ENCODE results near the gene CHST8. TPM values are rescaled to one million over a fixed set of nuclear protein-coding genes. Genes with fewer than 3 reads are reported as not detected.

The CHST8 gene
- total RNA-seq, 2 donors from 2014 or later: 0.97 to 1.3 TPM

GRCh38 chr19:33745297-33745696, 123.5 kb downstream of the CHST8 start:
- intact Hi-C loops (cut with DNase I): no loop called here
- DNase-seq (ENCODE audit: low spot score): no peak

- intact Hi-C loops (cut with DNase I): no loop called here
- DNase-seq (ENCODE audit: low spot score): no peak
Observed at GRCh38 chr19:33746159-33746558, 124.4 kb downstream of the CHST8 start.

GRCh38 chr19:33747273-33747672, 125.5 kb downstream of the CHST8 start:
- intact Hi-C loops (cut with DNase I): no loop called here
- no peak for DNase-seq (ENCODE audit: low spot score)

- intact Hi-C loops (cut with DNase I): no loop called here
- no peak for DNase-seq (ENCODE audit: low spot score)
Observed at GRCh38 chr19:33748231-33748630, 126.5 kb downstream of the CHST8 start.

GRCh38 chr19:33749016-33749415, 127.3 kb downstream of the CHST8 start:
- intact Hi-C loops (cut with DNase I): no loop called here
- DNase-seq (ENCODE audit: low spot score): no peak

GRCh38 chr19:33749619-33750175, 127.9 kb downstream of the CHST8 start:
- DNase-seq (ENCODE audit: low spot score): no peak
- intact Hi-C loops (cut with DNase I): no loop called here

- intact Hi-C loops (cut with DNase I): no loop called here
- no peak for DNase-seq (ENCODE audit: low spot score)
Observed at GRCh38 chr19:33750587-33751435, 129.1 kb downstream of the CHST8 start.

- intact Hi-C loops (cut with DNase I): no loop called here
- no peak for DNase-seq (ENCODE audit: low spot score)
Observed at GRCh38 chr19:33751436-33751770, 129.7 kb downstream of the CHST8 start.

- intact Hi-C loops (cut with DNase I): no loop called here
- DNase-seq (ENCODE audit: low spot score): no peak
Observed at GRCh38 chr19:33752018-33752800, 130.5 kb downstream of the CHST8 start.

- intact Hi-C loops (cut with DNase I): no loop called here
- no peak for DNase-seq (ENCODE audit: low spot score)
Observed at GRCh38 chr19:33752945-33753344, 131.2 kb downstream of the CHST8 start.

- no peak for DNase-seq (ENCODE audit: low spot score)
- intact Hi-C loops (cut with DNase I): no loop called here
Observed at GRCh38 chr19:33754361-33754760, 132.6 kb downstream of the CHST8 start.

- intact Hi-C loops (cut with DNase I): no loop called here
- no peak for DNase-seq (ENCODE audit: low spot score)
Observed at GRCh38 chr19:33755099-33756035, 133.6 kb downstream of the CHST8 start.

GRCh38 chr19:33756177-33756576, 134.4 kb downstream of the CHST8 start:
- intact Hi-C loops (cut with DNase I): no loop called here

GRCh38 chr19:33758541-33759013, 136.8 kb downstream of the CHST8 start:
- intact Hi-C loops (cut with DNase I): no loop called here
- no peak for DNase-seq (ENCODE audit: low spot score)

More at GRCh38 chr19:33756177-33756576, 134.4 kb downstream of the CHST8 start:
- no peak for DNase-seq (ENCODE audit: low spot score)

- intact Hi-C loops (cut with DNase I): no loop called here
- DNase-seq (ENCODE audit: low spot score): no peak
Observed at GRCh38 chr19:33759356-33759755, 137.6 kb downstream of the CHST8 start.

- intact Hi-C loops (cut with DNase I): no loop called here
Observed at GRCh38 chr19:33763633-33764371, 142.0 kb downstream of the CHST8 start.

GRCh38 chr19:33766623-33767022, 144.9 kb downstream of the CHST8 start:
- intact Hi-C loops (cut with DNase I): no loop called here
- no peak for DNase-seq (ENCODE audit: low spot score)

More at GRCh38 chr19:33763633-33764371, 142.0 kb downstream of the CHST8 start:
- DNase-seq (ENCODE audit: low spot score): no peak

GRCh38 chr19:33767898-33768413, 146.2 kb downstream of the CHST8 start:
- no peak for DNase-seq (ENCODE audit: low spot score)
- intact Hi-C loops (cut with DNase I): no loop called here

Measured in posterior vena cava (tissue), 2 donors.